HG02938 (cell line): ENCODE measurements around the gene LAMA5.

Source experiments
- ATAC-seq: cut with Tn5 transposase; IDR thresholded peaks from one replicate; pipeline ENCODE4 v1.9.1; 2021; ENCODE audit warnings: mild to moderate bottlenecking, moderate library complexity; ENCODE audit not compliant: unreplicated experiment

The LAMA5 gene

GRCh38 chr20:62268228-62268900 lies 98.7 kb downstream of the LAMA5 start:
- ATAC-seq: no peak

DNA sequence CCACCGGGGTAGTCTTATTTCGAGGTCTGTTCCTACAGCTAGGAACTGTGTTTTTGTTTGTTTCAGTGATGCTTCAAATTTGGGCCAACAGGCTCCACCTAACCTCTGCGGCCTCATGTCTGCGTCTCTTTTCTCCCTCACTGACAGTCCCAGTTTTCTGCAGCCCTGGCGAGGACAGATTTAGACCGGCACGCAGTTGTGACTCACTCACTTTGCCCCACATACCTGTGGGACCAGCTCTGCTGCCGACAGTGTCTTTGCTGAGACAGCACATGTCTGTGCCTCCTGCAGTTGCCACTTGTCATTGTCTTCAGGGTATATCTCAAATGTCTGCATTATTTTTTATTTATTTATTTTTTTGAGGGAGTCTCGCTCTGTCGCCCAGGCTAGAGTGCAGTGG lies 99.6 kb downstream of the LAMA5 start:
- no peak for ATAC-seq

- no peak for ATAC-seq
Observed at GRCh38 chr20:62266851-62267250, 100.3 kb downstream of the LAMA5 start.

DNA sequence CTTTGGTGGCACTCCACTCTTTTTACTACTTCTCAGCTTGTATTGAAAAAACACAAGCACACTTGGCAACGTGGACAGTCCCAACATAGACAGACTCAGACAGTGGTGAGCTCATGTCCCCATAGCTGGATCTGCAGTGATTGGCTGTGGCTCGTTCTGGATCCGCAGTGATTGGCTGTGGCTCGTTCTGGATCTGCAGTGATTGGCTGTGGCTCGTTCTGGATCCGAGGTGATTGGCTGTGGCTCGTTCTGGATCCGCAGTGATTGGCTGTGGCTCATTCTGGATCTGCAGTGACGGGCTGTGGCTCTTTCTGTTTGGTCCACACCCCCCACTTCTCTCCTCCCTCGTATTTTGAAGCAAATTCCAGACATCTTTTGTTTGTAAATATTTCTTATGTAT lies 100.8 kb downstream of the LAMA5 start:
- ATAC-seq: no peak

- no peak for ATAC-seq
Observed at GRCh38 chr20:62265365-62265764, 101.7 kb downstream of the LAMA5 start.

DNA sequence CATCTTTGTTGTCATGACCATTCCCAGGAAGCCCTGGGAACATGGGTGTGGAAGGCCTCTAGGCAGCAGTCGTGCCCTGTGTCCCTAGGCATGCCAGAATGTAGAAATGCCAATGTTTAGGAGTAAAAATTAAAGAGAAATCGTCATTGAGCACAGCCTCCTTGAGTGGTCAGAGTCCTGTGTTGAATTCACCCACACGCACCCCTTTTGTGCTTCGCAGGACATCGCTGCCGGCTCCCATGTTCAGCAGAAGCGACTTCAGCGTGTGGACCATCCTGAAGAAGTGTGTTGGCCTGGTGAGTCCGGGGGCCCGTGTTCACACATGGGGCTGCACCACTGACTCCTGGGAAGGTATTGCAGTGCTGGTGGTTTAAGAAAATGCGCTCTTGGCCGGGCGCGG lies 103.7 kb downstream of the LAMA5 start:
- no peak for ATAC-seq

DNA sequence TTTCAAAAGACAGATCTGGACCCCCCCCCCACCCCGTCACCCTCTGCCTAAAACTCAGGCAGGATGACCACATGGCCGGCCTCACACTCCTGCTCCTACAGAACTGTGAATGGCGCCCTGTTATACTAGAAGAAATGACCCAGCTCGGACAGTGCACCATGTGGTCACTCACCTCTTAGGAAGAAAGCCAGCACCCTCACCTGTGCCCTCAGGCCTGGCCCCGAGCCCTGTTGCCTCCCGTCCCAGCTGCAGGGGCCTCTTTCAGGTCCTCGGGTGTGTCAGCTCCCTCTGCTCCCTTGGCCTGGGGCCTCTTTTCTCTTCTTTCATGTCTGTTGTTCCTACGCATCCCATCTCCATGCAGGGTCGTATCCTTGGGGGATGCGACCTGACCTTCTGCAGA lies 105.0 kb downstream of the LAMA5 start:
- no peak for ATAC-seq

DNA sequence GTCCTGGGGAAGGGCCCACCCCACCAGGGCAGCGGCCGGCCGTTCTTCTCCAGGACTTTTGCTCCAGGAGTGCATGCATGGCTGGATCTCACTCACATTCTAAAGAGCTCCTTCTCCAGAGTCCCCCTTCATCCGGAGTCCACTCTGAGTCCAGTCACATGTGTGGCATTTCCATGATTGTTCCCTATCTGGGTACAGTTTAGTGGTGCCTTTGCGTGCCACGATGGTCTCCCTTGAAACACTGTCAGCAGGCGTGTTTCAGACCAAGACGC lies 107.9 kb downstream of the LAMA5 start:
- no peak for ATAC-seq
